ENCODE data around the gene FNDC7.
A peak's percentile ranks its signal among the peaks of the same experiment; 100 is the strongest.
"Not testable (repeated sequence)": the region's sequence is repeated elsewhere in the genome, so short reads cannot be mapped to it uniquely, and the experiment has no call there.

Gene FNDC7

GRCh38 chr1:108712606-108713150 lies at the start of gene FNDC7:
Gene FNDC7 (plus strand): TSS chr1:108712908. CDS start chr1:108712934, 26 bp downstream.
- DNase-seq (ENCODE audit: low read depth), result no peak
- no peak within 1 kb of the TSS for H3K4me3 ChIP-seq (ENCODE audit: control insufficient read depth, low read depth, low read length)
- no peak for TF ChIP-seq CTCF (conservative IDR thresholded peaks at IDR 0.05; ENCODE audit: control insufficient read depth, insufficient read depth, low read depth, low read length)

DNA sequence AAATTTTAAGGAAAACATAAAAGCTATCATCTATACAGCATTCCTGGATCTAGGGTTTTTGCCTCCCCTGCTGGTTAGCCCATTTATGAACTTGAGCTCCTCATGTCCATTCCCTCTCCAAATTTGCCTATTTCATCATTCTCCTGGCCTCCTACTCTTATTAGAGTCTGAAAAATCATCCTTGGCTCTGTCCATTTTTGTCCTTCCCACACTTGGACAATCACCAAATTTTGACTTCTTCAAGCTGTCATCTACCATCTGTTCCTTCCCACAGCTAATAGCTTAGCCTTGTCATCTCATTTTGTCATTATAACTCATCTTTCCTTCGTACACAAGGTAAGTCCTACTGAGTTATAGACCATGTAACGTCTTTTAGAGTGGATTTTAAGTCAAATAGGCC lies 49.6 kb upstream of the FNDC7 start:
- TF ChIP-seq CTCF (conservative IDR thresholded peaks at IDR 0.05; ENCODE audit: control insufficient read depth, insufficient read depth, low read depth, low read length), result no peak
- H3K4me3 ChIP-seq (ENCODE audit: control insufficient read depth, low read depth, low read length), result no peak overlapping the region
- peak; percentile 21 for DNase-seq (ENCODE audit: low read depth)

DNA sequence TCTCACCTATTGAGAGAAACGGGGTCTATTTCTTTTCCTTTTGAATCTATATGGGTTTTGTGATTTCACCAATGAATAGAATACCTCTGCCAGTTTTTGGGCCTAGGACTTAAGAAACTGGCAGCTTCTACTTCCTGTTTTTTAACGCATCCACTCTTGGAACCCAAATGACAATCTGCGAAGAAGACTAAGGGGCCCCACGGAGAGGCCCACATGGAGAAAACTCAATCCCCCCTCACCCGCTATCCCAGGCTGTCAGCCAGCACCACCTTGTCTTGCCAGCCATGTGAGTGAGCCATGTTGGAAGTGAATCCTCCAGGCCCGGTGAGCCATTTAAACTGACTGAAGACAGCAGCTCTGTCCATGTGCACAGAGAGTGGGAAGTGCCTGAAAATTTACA lies 48.2 kb upstream of the FNDC7 start:
- no peak for DNase-seq (ENCODE audit: low read depth)
- TF ChIP-seq CTCF (conservative IDR thresholded peaks at IDR 0.05; ENCODE audit: control insufficient read depth, insufficient read depth, low read depth, low read length), result no peak

GRCh38 chr1:108665067-108665466 lies 47.6 kb upstream of the FNDC7 start:
- no peak for DNase-seq (ENCODE audit: low read depth)
- no peak overlapping the region for H3K4me3 ChIP-seq (ENCODE audit: control insufficient read depth, low read depth, low read length)
- TF ChIP-seq CTCF (conservative IDR thresholded peaks at IDR 0.05; ENCODE audit: control insufficient read depth, insufficient read depth, low read depth, low read length), result no peak

More for the DNA sequence above, 48.2 kb upstream of the FNDC7 start:
- no peak overlapping the region for H3K4me3 ChIP-seq (ENCODE audit: control insufficient read depth, low read depth, low read length)

DNA sequence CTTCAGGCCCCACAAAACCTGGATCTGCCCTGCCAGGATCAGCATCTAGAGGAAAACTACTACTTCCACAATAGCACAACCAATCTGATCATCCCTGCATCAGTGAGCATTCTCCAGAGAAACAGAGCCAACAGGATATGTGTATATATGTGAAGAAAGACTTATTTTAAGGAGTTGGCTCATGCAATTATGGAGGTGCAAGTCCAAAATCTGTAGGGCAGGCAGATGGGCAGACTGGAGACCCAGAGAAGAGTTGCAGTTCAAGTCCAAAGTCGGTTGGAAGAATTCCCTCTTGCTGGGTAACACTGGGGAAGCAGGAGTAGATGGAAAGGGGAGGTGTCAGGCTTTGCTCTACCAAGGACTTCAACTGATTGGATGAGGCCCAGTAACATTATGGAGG lies 46.9 kb upstream of the FNDC7 start:
- TF ChIP-seq CTCF (conservative IDR thresholded peaks at IDR 0.05; ENCODE audit: control insufficient read depth, insufficient read depth, low read depth, low read length), result no peak
- no peak for DNase-seq (ENCODE audit: low read depth)

GRCh38 chr1:108667422-108667821 lies 45.3 kb upstream of the FNDC7 start:
- DNase-seq (ENCODE audit: low read depth); H3K4me3 ChIP-seq (ENCODE audit: control insufficient read depth, low read depth, low read length): not testable (repeated sequence)

More for the DNA sequence above, 46.9 kb upstream of the FNDC7 start:
- no peak overlapping the region for H3K4me3 ChIP-seq (ENCODE audit: control insufficient read depth, low read depth, low read length)

DNA sequence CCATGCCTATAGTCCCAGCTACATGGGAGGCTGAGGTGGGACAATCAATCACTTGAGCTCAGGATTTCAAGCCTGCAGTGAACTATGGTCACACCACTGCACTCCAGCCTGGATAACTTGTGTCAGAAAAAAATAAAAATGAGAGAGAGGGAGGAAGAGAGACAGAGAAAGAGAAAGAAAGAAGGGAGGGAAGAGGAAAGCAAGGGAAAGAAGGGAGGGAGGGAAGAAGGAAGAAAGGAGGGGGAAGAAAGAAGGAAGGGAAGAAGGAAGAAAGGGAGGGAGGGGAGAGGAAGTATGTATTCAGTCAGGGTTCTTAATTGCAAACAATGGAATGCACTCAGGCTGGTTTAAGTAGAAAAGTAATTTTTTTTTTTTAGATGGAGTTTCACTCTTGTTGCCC lies 43.9 kb upstream of the FNDC7 start:
- no peak overlapping the region for H3K4me3 ChIP-seq (ENCODE audit: control insufficient read depth, low read depth, low read length)
- DNase-seq (ENCODE audit: low read depth), result no peak
- TF ChIP-seq CTCF (conservative IDR thresholded peaks at IDR 0.05; ENCODE audit: control insufficient read depth, insufficient read depth, low read depth, low read length), result no peak

Data from fibroblast of mammary gland (primary cell).